HepG2 (cell line): ENCODE results near the gene COQ8A. TPM values are rescaled to one million over a fixed set of nuclear protein-coding genes. Genes with fewer than 3 reads are reported as not detected.
A peak's percentile ranks its signal among the peaks of the same experiment; 100 is the strongest.

Experiments
- HDAC1 ChIP-seq: sonication (generic); formaldehyde crosslinking; IDR thresholded peaks from 2 replicates; pipeline ENCODE4 v1.5.1; 2020; ENCODE audit warnings: mild to moderate bottlenecking, missing genetic modification reagents
- HMG20B ChIP-seq: conservative IDR thresholded peaks from 2 replicates; pipeline ENCODE4 v1.6.1; 2016; ENCODE audit warnings: missing genetic modification reagents, missing compliant biosample characterization
- MED8 ChIP-seq: sonication (generic); formaldehyde crosslinking; IDR thresholded peaks from 2 replicates; pipeline ENCODE4 v1.8.1; 2023; ENCODE audit warnings: mild to moderate bottlenecking, missing genetic modification reagents; ENCODE audit not compliant: insufficient replicate concordance
- NFE2L1 ChIP-seq: sonication (generic); formaldehyde crosslinking; IDR thresholded peaks from 2 replicates; pipeline ENCODE4 v1.4.0; 2020; ENCODE audit warnings: missing genetic modification reagents, mild to moderate bottlenecking, borderline replicate concordance
- NR3C1 ChIP-seq: sonication (generic); formaldehyde crosslinking; IDR thresholded peaks from 2 replicates; pipeline ENCODE4 v1.4.0; 2020; ENCODE audit warnings: missing genetic modification reagents
- RFX3 ChIP-seq: IDR thresholded peaks from 2 replicates; pipeline ENCODE4 v1.6.1; 2016; ENCODE audit warnings: missing biosample characterization, missing genetic modification reagents
- SMC3 ChIP-seq: IDR thresholded peaks from 2 replicates; pipeline ENCODE4 v1.6.1; 2011; ENCODE audit warnings: low read length, improper control_type of control experiment
- ZFP82 ChIP-seq: sonication (generic); formaldehyde crosslinking; IDR thresholded peaks from 2 replicates; pipeline ENCODE4 v1.5.1; 2020; ENCODE audit warnings: mild to moderate bottlenecking, missing genetic modification reagents, borderline replicate concordance
- ZFX ChIP-seq: sonication (generic); formaldehyde crosslinking; IDR thresholded peaks from 2 replicates; pipeline ENCODE4 v1.4.0; 2020; ENCODE audit warnings: mild to moderate bottlenecking, low read depth, missing genetic modification reagents, moderate library complexity
- ZNF333 ChIP-seq: sonication (generic); formaldehyde crosslinking; IDR thresholded peaks from 2 replicates; pipeline ENCODE4 v1.4.0; 2020; ENCODE audit warnings: mild to moderate bottlenecking, missing genetic modification reagents, borderline replicate concordance
- ZNF335 ChIP-seq: sonication (generic); formaldehyde crosslinking; IDR thresholded peaks from 2 replicates; pipeline ENCODE4 v1.4.0; 2020; ENCODE audit warnings: missing genetic modification reagents
- ZNF616 ChIP-seq: sonication (generic); formaldehyde crosslinking; IDR thresholded peaks from 2 replicates; pipeline ENCODE4 v1.5.0; 2020; ENCODE audit warnings: low read depth, mild to moderate bottlenecking, missing genetic modification reagents
- ZSCAN31 ChIP-seq: sonication (generic); formaldehyde crosslinking; IDR thresholded peaks from 2 replicates; pipeline ENCODE4 v1.5.0; 2020; ENCODE audit warnings: low read depth, mild to moderate bottlenecking, missing genetic modification reagents
- polyA plus RNA-seq, 8 experiments: library from polyadenylated mRNA; depleted of rRNA in 3 of 8; stranded (reverse) in 7 of 8; unstranded in 1 of 8; fragments of >200 nt; fragmentation: Illumina TruSeq in 4 of 8; extraction: Trizol in 4 of 8; gene quantifications; 2 replicates each; pipeline versions ENCODE4 v1.2.1 to v1.2.3, GENCODE V29; 2011 to 2016; ENCODE audit warnings: low read depth in 4 of 8, missing spikeins in 1 of 8, mixed read lengths in 1 of 8; ENCODE audit not compliant: insufficient read depth in 1 of 8
- total RNA-seq, 5 experiments: library from RNA; depleted of rRNA; stranded (reverse); fragments of >200 nt; fragmentation: Illumina TruSeq; extraction: Trizol; gene quantifications; 2 replicates each; pipeline ENCODE4 v1.2.3, GENCODE V29; 2016; ENCODE audit warnings: low read depth in 1 of 5
- TF ChIP-seq, protein P1 (sequence below), 2 experiments: sonication (generic) in 1 of 2; formaldehyde crosslinking in 1 of 2; IDR thresholded peaks; 2 replicates each; pipeline versions ENCODE4 v1.4.0 to v1.6.1; 2016 to 2020; ENCODE audit warnings: borderline replicate concordance in 1 of 2, low read depth in 1 of 2, mild to moderate bottlenecking in 1 of 2, missing genetic modification reagents in 1 of 2
- TF ChIP-seq, protein P2 (sequence below): sonication (generic); formaldehyde crosslinking; IDR thresholded peaks from 2 replicates; pipeline ENCODE4 v1.9.0; 2021; ENCODE audit warnings: missing genetic modification reagents, mild to moderate bottlenecking, borderline replicate concordance
- TF ChIP-seq, protein P3 (sequence below), 2 experiments: sonication (generic) in 1 of 2; formaldehyde crosslinking in 1 of 2; IDR thresholded peaks; 2 replicates each; pipeline versions ENCODE4 v1.5.1 to v1.6.1; 2011 to 2020; ENCODE audit warnings: borderline replicate concordance in 1 of 2, low read depth in 1 of 2, low read length in 1 of 2, mild to moderate bottlenecking in 1 of 2, missing genetic modification reagents in 1 of 2, moderate library complexity in 1 of 2
- TF ChIP-seq, protein P4 (sequence below): sonication (generic); formaldehyde crosslinking; IDR thresholded peaks from 2 replicates; pipeline ENCODE4 v1.4.0; 2020; ENCODE audit warnings: low read depth, mild to moderate bottlenecking, missing genetic modification reagents

Gene COQ8A
- total and polyA plus RNA-seq, 2 of the 13 experiments (the other 11 are each of a cell fraction or from before 2014, with no cell fraction given), result 60.4 to 88.7 TPM

DNA sequence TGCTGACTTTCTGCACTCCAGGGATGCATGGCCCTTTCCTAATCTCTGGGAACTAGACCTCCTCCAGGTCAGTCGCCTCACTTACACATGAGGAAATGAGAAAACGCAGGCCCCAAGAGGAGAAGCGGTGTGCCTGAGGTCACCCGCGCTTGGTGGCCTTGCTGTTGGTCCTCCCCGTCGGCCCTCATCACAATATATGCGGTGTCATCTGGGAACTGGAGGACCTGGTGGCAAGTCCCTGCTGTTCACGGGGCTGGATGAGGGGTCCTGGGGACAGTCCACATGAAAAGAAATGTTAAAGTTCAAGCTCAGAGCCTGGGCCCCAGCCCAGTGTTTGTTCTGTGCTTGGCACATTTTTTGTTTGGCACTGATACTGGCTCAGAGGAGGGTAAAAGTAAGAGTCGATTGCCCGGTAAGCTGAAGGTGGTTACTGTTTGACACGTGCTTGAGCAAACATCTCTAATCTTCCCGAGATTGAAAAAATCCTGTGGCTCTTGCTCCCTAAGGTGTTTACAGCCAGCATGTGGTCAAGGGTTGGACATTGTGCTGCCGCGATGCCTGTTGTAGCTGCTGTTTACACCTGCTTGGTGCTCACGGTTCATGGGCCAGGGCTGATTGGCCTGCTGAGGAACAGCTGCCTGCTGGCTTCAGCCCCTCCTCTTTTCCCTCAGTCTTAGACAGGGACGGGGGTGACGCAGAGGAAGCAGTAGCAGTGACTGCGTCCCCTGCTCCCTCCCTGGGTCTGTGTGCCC lies 5.2 kb downstream of the COQ8A start (continued):
- no peak; the same call in 1 of the 2 replicates for TF ChIP-seq HMG20B (CRISPR knock-in tag)
- TF ChIP-seq, protein P1, sequence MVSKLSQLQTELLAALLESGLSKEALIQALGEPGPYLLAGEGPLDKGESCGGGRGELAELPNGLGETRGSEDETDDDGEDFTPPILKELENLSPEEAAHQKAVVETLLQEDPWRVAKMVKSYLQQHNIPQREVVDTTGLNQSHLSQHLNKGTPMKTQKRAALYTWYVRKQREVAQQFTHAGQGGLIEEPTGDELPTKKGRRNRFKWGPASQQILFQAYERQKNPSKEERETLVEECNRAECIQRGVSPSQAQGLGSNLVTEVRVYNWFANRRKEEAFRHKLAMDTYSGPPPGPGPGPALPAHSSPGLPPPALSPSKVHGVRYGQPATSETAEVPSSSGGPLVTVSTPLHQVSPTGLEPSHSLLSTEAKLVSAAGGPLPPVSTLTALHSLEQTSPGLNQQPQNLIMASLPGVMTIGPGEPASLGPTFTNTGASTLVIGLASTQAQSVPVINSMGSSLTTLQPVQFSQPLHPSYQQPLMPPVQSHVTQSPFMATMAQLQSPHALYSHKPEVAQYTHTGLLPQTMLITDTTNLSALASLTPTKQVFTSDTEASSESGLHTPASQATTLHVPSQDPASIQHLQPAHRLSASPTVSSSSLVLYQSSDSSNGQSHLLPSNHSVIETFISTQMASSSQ (IDR thresholded peaks at IDR 0.05; ENCODE audit: low read depth), result no peak
- TF ChIP-seq, protein P1 (CRISPR knock-in tag; IDR thresholded peaks at IDR 0.05; ENCODE audit: borderline replicate concordance), result no peak; the same call in 1 of the 2 replicates
- TF ChIP-seq ZFP82, result no peak
- peak; percentile 60; the same call in 1 of the 2 replicates for TF ChIP-seq HDAC1 (CRISPR knock-in tag)
- TF ChIP-seq, protein P2, sequence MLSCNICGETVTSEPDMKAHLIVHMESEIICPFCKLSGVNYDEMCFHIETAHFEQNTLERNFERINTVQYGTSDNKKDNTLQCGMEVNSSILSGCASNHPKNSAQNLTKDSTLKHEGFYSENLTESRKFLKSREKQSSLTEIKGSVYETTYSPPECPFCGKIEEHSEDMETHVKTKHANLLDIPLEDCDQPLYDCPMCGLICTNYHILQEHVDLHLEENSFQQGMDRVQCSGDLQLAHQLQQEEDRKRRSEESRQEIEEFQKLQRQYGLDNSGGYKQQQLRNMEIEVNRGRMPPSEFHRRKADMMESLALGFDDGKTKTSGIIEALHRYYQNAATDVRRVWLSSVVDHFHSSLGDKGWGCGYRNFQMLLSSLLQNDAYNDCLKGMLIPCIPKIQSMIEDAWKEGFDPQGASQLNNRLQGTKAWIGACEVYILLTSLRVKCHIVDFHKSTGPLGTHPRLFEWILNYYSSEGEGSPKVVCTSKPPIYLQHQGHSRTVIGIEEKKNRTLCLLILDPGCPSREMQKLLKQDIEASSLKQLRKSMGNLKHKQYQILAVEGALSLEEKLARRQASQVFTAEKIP (CRISPR knock-in tag), result no peak
- TF ChIP-seq RFX3 (CRISPR knock-in tag), result no peak
- no peak for TF ChIP-seq ZNF333
- no peak for TF ChIP-seq ZNF616
- TF ChIP-seq ZSCAN31 (CRISPR knock-in tag), result peak; percentile 21; the same call in 1 of the 2 replicates
- TF ChIP-seq ZNF335, result no peak
- TF ChIP-seq MED8, result peak; percentile 31
- TF ChIP-seq, protein P3, sequence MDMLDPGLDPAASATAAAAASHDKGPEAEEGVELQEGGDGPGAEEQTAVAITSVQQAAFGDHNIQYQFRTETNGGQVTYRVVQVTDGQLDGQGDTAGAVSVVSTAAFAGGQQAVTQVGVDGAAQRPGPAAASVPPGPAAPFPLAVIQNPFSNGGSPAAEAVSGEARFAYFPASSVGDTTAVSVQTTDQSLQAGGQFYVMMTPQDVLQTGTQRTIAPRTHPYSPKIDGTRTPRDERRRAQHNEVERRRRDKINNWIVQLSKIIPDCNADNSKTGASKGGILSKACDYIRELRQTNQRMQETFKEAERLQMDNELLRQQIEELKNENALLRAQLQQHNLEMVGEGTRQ (IDR thresholded peaks at IDR 0.05; ENCODE audit: low read depth, low read length), result peak; percentile 25; the same call in 1 of the 2 replicates
- TF ChIP-seq, protein P3 (CRISPR knock-in tag; IDR thresholded peaks at IDR 0.05; ENCODE audit: borderline replicate concordance), result peak; percentile 49
- peak; percentile 60 for TF ChIP-seq ZFX (CRISPR knock-in tag)
- TF ChIP-seq, protein P4, sequence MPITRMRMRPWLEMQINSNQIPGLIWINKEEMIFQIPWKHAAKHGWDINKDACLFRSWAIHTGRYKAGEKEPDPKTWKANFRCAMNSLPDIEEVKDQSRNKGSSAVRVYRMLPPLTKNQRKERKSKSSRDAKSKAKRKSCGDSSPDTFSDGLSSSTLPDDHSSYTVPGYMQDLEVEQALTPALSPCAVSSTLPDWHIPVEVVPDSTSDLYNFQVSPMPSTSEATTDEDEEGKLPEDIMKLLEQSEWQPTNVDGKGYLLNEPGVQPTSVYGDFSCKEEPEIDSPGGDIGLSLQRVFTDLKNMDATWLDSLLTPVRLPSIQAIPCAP (CRISPR knock-in tag), result no peak
- TF ChIP-seq NR3C1 (CRISPR knock-in tag), result no peak
- TF ChIP-seq NFE2L1 (CRISPR knock-in tag), result no peak
- TF ChIP-seq SMC3, result no peak
